PC-3 (cell line): ENCODE data around the gene TEX51.

ENCODE experiments used
- CTCF ChIP-seq: fragments of 300-600 bp; sonication (generic); conservative IDR thresholded peaks from 2 replicates; pipeline ENCODE4 v1.5.1; 2017; ENCODE audit warnings: antibody characterized with exemption, low read depth, mild to moderate bottlenecking, low read length
- EZH2 ChIP-seq: fragments of 300-600 bp; sonication (generic); IDR thresholded peaks from one replicate; pipeline ENCODE4 v1.6.1; 2017; ENCODE audit warnings: antibody characterized with exemption, mild to moderate bottlenecking, low read length; ENCODE audit not compliant: unreplicated experiment
- EZH2phosphoT487 ChIP-seq: fragments of 300-600 bp; sonication (generic); IDR thresholded peaks from 2 replicates; pipeline ENCODE4 v1.6.1; 2018; ENCODE audit warnings: mild to moderate bottlenecking, antibody characterized with exemption, low read length, borderline replicate concordance

GRCh38 chr2:126893153-126893552 lies 5.5 kb upstream of the TEX51 start:
- TF ChIP-seq EZH2 (no peak), CTCF (no peak), EZH2phosphoT487 (no peak)
